Right ventricle myocardium inferior (tissue), 1 donor: ENCODE results near the gene LONP1. TPM values are rescaled to one million over a fixed set of nuclear protein-coding genes. Genes with fewer than 3 reads are reported as not detected.

Source experiments
- ATAC-seq: fragments of 200-7000 bp; cut with Tn5 transposase; one replicate; pipeline ENCODE4 v1.9.1; 2020; ENCODE audit warnings: mild to moderate bottlenecking, moderate library complexity
- DNase-seq: peaks from one replicate; pipeline ENCODE4 v3.0.0; 2021; ENCODE audit errors: missing footprints
- intact Hi-C: fragments of 100-400 bp; cut with DNase I; formaldehyde crosslinking; loops from one replicate; pipeline ENCODE4 v1.11.0; 2022
- total RNA-seq: library from RNA; stranded (reverse); fragmentation: NEBNext Ultra II Directional; extraction: Animal tissue kit (Norgen Biotek cat#: 25700); gene quantifications from one replicate; pipeline ENCODE4 v1.2.1, GENCODE V29; 2021
- donor health status: DM: no; HTN: yes; CAD: no; lungs with severe emphysema.

Gene LONP1
- total RNA-seq, 1 donor from 2014 or later = 98.1 TPM

DNA sequence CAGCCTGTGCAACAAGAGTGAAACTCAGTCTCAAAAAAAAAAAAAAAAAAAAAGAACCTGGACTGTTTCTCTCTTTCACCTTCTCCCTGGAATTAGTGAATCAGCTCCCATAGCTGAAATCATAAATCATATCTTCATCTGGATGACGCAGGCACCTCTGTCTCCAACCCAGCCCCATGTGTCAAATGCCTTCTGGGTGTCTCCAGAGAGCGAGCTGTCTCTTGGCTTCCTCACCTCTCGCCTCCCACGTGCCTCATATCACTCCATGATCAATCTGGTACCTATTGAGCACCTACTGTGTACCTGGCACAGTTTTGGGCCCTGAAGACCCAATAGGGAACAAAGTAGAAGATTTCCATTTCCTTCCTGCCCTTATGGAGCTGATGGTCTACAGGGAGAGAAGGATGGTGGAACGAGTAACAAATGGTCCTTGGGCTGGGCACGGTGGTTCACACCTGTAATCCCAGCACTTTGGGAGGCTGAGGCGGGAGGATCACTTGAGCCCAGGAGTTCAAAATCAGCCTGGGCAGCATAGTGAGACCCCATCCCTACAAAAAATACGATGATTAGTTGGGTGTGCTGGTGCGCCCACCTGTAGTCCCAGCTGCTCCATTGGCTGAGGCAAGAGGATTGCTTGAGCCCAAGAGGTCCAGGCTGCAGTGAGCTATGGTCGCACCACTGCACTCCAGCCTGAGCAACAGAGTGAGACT is 36.6 kb downstream of the LONP1 start:
- intact Hi-C loops = loop anchor here (5.0 kb wide), 1 partner anchor 39 kb away; the partner anchor contains the start of genes CATSPERD and LONP1
- no peak for DNase-seq
- ATAC-seq = no peak

GRCh38 chr19:5682107-5682482 is 37.9 kb downstream of the LONP1 start:
- no peak for DNase-seq
- ATAC-seq = no peak
- intact Hi-C loops = loop anchor here (5.0 kb wide), 1 partner anchor 40 kb away; the partner anchor contains the start of genes CATSPERD and LONP1

- intact Hi-C loops = loop anchor here (2.0 to 5.0 kb wide), 3 partner anchors 41 to 109 kb away; partner anchors contain the start of genes CATSPERD, DUS3L, LONP1 and SAFB
- no peak for DNase-seq
- no peak for ATAC-seq
Observed at GRCh38 chr19:5681391-5682106, 38.4 kb downstream of the LONP1 start.

DNA sequence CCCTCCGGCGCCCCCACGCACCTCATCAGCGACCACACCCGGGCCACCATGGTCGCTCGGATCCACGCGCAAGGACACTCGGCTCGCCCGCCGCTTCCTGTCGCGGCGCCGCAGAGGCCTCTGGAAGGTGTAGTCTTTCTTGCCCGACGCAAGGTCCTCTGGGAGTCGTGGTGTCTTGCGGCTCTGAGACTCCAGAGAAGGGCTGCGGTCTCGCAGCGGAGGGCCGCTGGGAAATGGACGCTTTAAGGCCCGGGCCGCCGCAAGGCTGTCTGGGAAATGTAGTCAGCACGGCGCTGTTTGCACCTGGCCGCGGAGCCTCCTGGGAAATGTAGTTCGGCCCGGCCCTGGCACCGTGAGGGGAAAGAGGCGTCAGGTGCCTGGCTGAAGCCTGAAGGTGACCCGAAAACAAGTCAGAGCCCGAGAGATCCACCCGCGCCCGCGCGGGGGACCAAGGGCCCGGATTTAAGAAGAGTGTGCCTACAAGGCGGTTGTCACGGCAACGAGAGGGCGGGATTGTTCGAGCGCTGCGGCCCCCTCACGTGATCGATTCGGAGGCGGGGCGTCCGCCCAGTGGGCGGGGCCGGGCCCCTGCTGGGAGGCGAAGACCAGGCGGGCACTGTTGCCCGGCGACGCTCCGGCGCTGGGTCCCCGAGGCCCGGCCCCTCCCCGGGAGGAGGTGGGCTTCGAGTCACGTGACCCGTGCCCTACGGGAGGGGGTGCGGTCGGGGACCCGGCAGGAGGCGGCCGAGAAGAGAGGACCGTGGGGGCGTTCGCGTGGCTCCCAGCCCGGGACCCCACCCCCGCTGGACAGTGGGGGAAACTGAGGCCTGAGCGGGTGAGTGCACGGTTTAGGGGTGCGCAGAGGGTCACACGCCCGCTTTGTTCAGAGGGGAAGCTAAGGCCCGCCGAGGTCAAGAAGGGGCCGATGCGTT is 39.2 kb downstream of the LONP1 start, which contains the start of the genes HSD11B1L and MICOS13:
TSS of gene HSD11B1L (plus strand) at position 591 of the 932 bp plus-strand sequence. CDS start 3,806 bp downstream, outside the sequence.
TSS of gene MICOS13 (minus strand) at position 80 of the 932 bp plus-strand sequence. CDS start at position 50, 30 bp downstream.
- intact Hi-C loops = loop anchor here (2.0 to 5.0 kb wide), 3 partner anchors 42 to 110 kb away; partner anchors contain the start of genes CATSPERD, DUS3L, LONP1 and SAFB

GRCh38 chr19:5680084-5680436 is 39.9 kb downstream of the LONP1 start:
- no peak for DNase-seq
- intact Hi-C loops = loop anchor here (2.0 to 5.0 kb wide), 3 partner anchors 42 to 111 kb away; partner anchors contain the start of genes CATSPERD, DUS3L, LONP1 and SAFB
- peak; percentile 4 for ATAC-seq

More for the DNA sequence above, 39.2 kb downstream of the LONP1 start, which contains the start of the genes HSD11B1L and MICOS13:
- DNase-seq (peak; percentile 100), ATAC-seq (peak; percentile 94)

- intact Hi-C loops = loop anchor here (2.0 to 5.0 kb wide), 3 partner anchors 43 to 111 kb away; partner anchors contain the start of genes CATSPERD, DUS3L, LONP1 and SAFB
- no peak for DNase-seq
- ATAC-seq = no peak
Observed at GRCh38 chr19:5679289-5680083, 40.5 kb downstream of the LONP1 start.

DNA sequence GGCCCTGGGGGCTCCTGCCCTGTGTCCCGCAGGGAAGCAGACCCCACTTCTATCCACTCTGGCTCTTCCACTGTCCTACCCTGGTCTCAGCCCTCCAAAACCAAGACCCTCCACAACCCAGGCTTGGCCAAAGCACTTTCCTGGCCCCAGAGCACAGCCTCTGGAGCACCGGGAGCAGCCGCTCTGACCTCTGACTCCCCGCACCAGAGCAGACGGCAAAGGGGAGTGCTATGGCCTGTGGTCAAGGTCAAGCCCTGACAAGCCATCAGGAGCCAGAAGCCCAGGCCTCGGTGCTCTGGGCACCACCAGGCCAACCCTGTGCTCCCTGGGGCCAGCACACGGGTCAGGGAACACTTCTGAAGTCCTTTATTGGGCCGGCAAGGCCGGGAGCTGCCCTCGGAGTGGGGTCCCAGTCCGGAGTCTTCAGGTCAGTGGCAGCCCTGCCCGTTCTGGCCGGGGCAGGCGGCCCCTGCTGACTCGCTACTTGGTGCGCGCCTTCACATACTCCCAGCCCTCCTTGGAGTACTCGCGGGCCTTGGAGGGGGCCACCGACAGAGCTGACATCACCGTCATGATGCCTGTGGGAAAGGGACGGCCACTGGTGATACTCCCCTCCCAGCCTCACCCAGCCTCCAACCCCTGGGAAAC is 41.8 kb downstream of the LONP1 start:
- DNase-seq (no peak), ATAC-seq (no peak)
- intact Hi-C loops = no loop called here

DNA sequence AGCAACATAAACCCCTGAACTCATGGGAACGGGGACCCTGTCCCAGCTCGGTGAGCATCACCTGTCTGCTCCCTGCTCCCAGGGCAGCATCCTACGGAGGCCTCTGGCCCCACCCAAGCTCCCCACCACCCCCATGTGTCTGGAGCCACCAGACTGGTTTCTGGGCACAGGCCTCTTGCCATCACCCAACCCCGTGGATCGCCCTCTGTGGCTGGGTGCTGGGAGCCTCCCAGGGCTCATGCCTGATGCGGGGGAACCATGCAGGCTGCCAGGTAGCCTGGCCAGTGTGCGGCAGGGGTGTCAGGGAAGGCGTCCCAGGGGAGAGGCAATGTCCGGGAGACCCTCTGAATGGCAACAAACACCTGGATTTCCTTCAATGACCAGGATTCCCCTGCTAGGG is 42.4 kb downstream of the LONP1 start:
- no peak for ATAC-seq
- intact Hi-C loops = no loop called here

DNA sequence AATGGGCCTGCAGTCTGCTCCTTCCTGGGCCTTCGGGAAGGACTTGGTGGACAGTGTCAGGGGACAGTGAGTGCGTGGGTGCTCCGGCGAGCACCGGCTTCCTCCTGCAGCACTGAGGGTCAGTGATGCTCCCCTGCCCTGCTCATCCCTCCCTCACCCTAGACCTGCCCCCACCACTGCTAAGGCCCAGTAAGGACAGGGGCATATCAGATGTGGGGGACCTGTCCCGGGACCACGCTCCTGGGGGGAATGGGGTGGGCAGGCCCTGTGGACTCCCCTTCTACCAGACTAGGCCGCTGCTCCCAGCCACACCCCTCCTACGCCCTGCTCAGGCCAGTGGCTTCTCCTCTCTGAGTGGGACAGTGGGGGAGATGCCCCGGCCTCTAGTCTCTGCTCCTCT is 42.8 kb downstream of the LONP1 start:
- intact Hi-C loops = no loop called here
- DNase-seq (no peak), ATAC-seq (no peak)

More for the DNA sequence above, 42.4 kb downstream of the LONP1 start:
- DNase-seq = no peak

- no peak for DNase-seq
- intact Hi-C loops = no loop called here
- ATAC-seq = no peak
Observed at GRCh38 chr19:5676772-5677105, 43.2 kb downstream of the LONP1 start.

DNA sequence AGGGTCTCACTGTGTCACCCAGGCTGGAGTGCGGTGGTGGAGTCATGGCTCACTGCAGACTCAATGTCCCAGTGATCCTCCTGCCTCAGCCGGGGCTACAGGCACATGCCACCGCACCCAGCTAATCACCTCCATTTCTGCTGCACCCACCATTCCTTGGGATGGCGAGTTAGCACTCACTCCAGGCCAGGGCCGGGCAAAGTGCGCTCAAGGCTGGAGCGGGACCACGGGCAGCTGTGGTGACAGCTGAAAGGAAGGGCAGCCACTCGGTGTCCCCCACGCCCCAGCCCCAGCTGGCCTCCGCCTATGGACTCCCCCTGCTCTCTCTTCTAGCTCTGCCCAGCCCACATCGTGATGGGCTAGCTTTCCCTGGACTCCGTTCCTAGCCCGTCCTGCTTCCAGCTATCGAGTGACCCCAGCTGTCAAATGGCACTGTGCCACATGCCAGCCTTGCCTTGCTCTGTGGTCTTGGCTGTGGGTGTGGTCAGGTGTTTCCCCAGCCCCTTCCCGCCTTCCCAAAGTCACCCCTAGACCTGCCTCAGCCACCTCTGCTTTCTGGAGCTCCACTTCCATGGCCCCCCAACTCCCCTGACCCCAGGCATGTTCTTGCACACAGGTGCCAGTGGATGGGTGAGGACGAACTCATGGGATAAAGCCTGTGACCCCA is 43.7 kb downstream of the LONP1 start:
- intact Hi-C loops = no loop called here
- DNase-seq (no peak), ATAC-seq (no peak)

- ATAC-seq = no peak
- DNase-seq = no peak
- intact Hi-C loops = no loop called here
Observed at GRCh38 chr19:5674714-5675113, 45.2 kb downstream of the LONP1 start.

DNA sequence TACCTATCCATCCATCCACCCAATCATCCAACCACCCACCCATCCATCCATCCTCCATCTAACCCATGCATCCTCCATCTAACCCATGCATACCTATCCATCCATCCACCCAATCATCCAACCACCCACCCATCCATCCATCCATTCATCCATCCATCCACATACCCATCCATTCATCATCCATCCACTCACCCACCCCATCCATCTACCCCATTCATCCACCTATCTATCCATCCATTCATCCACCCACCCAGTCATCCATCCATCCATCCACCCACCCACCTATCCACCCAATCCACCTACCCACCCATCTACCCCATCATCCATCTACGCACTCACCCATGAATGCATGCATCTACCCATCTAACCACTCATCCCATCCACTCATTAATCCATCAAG is 46.2 kb downstream of the LONP1 start:
- DNase-seq = no peak
- ATAC-seq = no peak
- intact Hi-C loops = no loop called here

DNA sequence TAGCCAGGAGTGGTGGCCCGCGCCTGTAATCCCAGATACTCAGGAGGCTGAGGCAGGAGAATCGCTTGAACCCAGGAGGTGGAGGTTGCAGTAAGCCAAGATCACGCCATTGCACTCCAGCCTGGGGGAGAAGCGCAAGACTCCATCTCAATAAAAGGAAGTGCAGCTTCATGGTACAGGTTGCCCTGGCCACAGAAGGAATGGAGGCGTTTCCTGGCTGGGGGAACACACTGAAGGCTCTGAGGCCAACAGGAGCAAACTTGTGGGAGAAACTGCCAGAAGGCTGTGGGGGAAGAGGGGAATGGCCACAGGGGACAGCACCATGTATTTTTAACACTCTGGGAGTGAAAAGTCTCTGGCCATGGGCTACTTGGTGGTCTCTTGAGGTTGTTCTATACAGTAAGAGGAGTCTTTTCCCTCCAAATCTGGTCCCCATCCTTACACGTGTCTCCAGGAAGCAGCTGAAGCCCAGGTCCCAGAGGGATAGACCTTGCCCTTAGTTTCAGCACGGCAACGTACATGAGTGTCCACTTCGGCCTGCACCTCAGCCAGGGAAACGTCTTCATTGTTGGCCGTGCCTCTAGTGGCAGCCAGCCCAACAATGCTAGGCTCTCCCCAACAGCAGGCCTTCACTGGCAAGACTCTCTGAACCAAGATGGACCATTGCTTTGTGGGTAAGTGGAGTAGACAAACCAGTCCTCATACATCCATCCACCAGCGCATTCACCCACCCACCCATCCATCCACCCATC is 47.1 kb downstream of the LONP1 start:
- DNase-seq (no peak), ATAC-seq (no peak)
- intact Hi-C loops = no loop called here

DNA sequence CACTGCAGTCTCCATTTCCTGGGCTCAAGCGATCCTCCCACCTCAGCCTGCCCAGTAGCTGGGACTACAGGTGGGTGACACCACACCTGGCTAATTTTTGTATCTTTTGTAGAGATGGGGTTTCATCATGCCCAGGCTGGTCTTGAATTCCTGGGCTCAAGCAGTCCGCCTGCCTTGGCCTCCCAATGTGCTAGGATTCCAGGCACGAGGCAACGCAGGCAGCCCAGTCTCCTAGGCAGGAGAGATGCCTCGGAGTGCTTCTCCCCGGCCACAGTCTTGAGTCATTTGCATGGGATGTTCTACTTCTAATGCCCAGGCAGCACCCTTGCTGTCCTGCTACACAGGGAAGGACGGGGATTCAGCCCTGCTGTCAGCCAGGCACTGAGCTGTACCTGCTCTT is 48.3 kb downstream of the LONP1 start:
- intact Hi-C loops = no loop called here
- ATAC-seq (no peak), DNase-seq (no peak)

GRCh38 chr19:5669212-5669611 is 50.7 kb downstream of the LONP1 start:
- intact Hi-C loops = no loop called here
- DNase-seq (no peak), ATAC-seq (no peak)
